Measurements from ENCODE around the gene MPO.

The MPO gene

GRCh38 chr17:58278661-58279015, 2.1 kb downstream of the MPO start:
- DNase-seq = no peak

- no peak for DNase-seq
Observed at GRCh38 chr17:58277802-58278595, 2.7 kb downstream of the MPO start.

GRCh38 chr17:58277107-58277801, 3.5 kb downstream of the MPO start:
- DNase-seq = peak; percentile 57

GRCh38 chr17:58276423-58276822, 4.3 kb downstream of the MPO start:
- DNase-seq = no peak

- DNase-seq = no peak
Observed at GRCh38 chr17:58275417-58275816, 5.3 kb downstream of the MPO start.

GRCh38 chr17:58273453-58274104, 7.2 kb downstream of the MPO start:
- no peak for DNase-seq

- no peak for DNase-seq
Observed at GRCh38 chr17:58272367-58273280, 8.1 kb downstream of the MPO start.

GRCh38 chr17:58271216-58271931, 9.4 kb downstream of the MPO start:
- DNase-seq = no peak

GRCh38 chr17:58270476-58271215, 10.1 kb downstream of the MPO start:
- DNase-seq = peak; percentile 41

GRCh38 chr17:58269557-58270291, 11.0 kb downstream of the MPO start:
- no peak for DNase-seq

GRCh38 chr17:58268774-58269556, 11.8 kb downstream of the MPO start:
- no peak for DNase-seq

GRCh38 chr17:58268326-58268725, 12.4 kb downstream of the MPO start:
- DNase-seq = no peak

- DNase-seq = no peak
Observed at GRCh38 chr17:58267347-58268324, 13.1 kb downstream of the MPO start.

- no peak for DNase-seq
Observed at GRCh38 chr17:58265902-58266875, 14.5 kb downstream of the MPO start.

GRCh38 chr17:58265271-58265670, 15.5 kb downstream of the MPO start:
- DNase-seq = no peak

- DNase-seq = no peak
Observed at GRCh38 chr17:58264407-58265103, 16.2 kb downstream of the MPO start.

GRCh38 chr17:58263773-58264172, 17.0 kb downstream of the MPO start:
- no peak for DNase-seq

Data from RPMI8226 (cell line).